Measurements from ENCODE around the gene CA14.

DNA sequence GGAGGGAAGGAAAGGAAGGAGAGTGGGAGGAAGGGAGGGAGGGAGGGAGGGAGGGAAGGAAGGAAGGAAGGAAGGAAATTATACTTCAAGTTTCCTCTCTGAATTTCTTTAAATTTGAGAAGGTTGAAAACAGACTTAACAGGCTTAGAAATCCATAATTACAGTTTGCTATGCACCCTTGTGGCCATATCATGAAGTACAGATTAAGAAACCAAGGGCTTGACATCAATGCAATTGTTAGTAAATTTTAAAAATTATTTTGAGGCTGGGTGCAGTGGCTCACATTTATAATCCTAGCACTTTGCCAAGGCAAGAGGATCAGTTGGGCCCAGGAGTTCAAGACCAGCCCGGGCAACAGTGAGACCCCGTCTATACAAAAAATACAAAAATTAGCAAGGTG lies 36.0 kb upstream of the CA14 start:
- TF ChIP-seq POLR2AphosphoS5 (IDR thresholded peaks at IDR 0.05; ENCODE audit: low read depth), result no peak
- TF ChIP-seq, protein P1, sequence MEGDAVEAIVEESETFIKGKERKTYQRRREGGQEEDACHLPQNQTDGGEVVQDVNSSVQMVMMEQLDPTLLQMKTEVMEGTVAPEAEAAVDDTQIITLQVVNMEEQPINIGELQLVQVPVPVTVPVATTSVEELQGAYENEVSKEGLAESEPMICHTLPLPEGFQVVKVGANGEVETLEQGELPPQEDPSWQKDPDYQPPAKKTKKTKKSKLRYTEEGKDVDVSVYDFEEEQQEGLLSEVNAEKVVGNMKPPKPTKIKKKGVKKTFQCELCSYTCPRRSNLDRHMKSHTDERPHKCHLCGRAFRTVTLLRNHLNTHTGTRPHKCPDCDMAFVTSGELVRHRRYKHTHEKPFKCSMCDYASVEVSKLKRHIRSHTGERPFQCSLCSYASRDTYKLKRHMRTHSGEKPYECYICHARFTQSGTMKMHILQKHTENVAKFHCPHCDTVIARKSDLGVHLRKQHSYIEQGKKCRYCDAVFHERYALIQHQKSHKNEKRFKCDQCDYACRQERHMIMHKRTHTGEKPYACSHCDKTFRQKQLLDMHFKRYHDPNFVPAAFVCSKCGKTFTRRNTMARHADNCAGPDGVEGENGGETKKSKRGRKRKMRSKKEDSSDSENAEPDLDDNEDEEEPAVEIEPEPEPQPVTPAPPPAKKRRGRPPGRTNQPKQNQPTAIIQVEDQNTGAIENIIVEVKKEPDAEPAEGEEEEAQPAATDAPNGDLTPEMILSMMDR (IDR thresholded peaks at IDR 0.05; ENCODE audit: insufficient read depth, low read length), result peak; percentile 20

All from HL-60 (cell line).